ENCODE measurements around the gene KIR2DL1. TPM values are rescaled to one million over a fixed set of nuclear protein-coding genes. Genes with fewer than 3 reads are reported as not detected.
"Not testable (repeated sequence)": the region's sequence is repeated elsewhere in the genome, so short reads cannot be mapped to it uniquely, and the experiment has no call there.

The KIR2DL1 gene
- total and polyA plus RNA-seq, 7 experiments from 2014 or later, result 1.0 to 1.2 TPM; not detected in 5

DNA sequence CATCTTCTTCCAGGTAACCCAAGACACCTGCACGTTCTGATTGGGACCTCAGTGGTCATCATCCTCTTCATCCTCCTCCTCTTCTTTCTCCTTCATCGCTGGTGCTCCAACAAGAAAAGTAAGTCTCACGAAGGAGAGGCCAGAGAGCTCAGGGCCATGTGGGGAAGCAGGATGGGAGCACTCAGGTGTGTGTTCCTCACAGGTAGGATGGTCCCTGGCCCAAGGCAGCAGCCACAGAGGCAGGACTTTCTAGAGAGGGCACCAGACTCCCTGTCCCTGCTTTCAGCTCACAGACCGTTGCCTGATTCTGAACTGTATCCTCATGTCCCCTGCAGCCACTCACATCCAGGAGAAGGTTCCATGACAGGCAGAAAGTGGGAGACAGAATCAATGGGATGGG lies 3.1 kb upstream of the KIR2DL1 start:
- H3K9me3 ChIP-seq (ENCODE audit: control insufficient read depth in 2 of 3, low read length in 3 of 3); ATAC-seq; H3K36me3 Mint-ChIP-seq; CTCF ChIA-PET; H3K36me3 ChIP-seq (ENCODE audit: control insufficient read depth in 2 of 3, insufficient read depth in 3 of 3, low read length in 3 of 3); H3K4me1 ChIP-seq (ENCODE audit: control insufficient read depth in 2 of 2, insufficient read depth in 2 of 2, low read length in 2 of 2); H3K27me3 ChIP-seq (ENCODE audit: control insufficient read depth in 2 of 2, insufficient read depth in 2 of 2, low read length in 2 of 2); DNase-seq; H3K4me3 ChIP-seq (ENCODE audit: low read length); H3K4me1 Mint-ChIP-seq; H3K27ac ChIP-seq (ENCODE audit: low read depth, low read length); H3K27ac Mint-ChIP-seq; intact Hi-C loops (cut with micrococcal nuclease); POLR2A ChIA-PET; H3K4me3 Mint-ChIP-seq: not testable (repeated sequence)
- H3K9me3 Mint-ChIP-seq, result peaks cover 0 to 18% (median 4%) of the 10 kb centered on the region in 11 donors
- H3K27me3 Mint-ChIP-seq, result peaks cover 0 to 31% (median 7%) of the 10 kb centered on the region in 5 donors

DNA sequence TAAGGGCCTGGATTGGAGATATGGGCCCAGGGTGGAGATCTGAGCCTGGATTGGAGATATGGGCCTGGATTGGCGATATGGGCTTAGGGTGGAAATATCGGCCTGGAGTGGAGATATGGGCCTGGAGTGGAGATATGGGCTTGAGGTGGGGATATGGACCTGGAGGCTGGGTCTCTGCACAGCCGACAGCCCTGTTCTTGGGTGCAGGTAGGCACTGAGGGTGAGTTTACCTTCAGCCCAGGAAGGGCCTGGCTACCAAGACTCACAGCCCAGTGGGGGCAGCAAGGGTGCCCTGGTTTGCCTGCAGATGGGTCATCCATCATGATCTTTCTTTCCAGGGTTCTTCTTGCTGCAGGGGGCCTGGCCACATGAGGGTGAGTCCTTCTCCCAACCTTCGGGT lies 918 bp downstream of the KIR2DL1 start:
- H3K4me1 ChIP-seq (ENCODE audit: control insufficient read depth in 2 of 2, insufficient read depth in 2 of 2, low read length in 2 of 2); H3K27me3 ChIP-seq (ENCODE audit: control insufficient read depth in 2 of 2, insufficient read depth in 2 of 2, low read length in 2 of 2); H3K9me3 ChIP-seq (ENCODE audit: control insufficient read depth in 2 of 3, low read length in 3 of 3); CTCF ChIA-PET; H3K27ac ChIP-seq (ENCODE audit: low read depth, low read length); H3K4me3 Mint-ChIP-seq; ATAC-seq; H3K4me3 ChIP-seq (ENCODE audit: low read length); DNase-seq; H3K36me3 Mint-ChIP-seq; H3K36me3 ChIP-seq (ENCODE audit: control insufficient read depth in 2 of 3, insufficient read depth in 3 of 3, low read length in 3 of 3); H3K4me1 Mint-ChIP-seq; POLR2A ChIA-PET; intact Hi-C loops (cut with micrococcal nuclease): not testable (repeated sequence)
- H3K9me3 Mint-ChIP-seq, result peaks cover 0 to 20% (median 6%) of the 10 kb centered on the region in 11 donors
- H3K27me3 Mint-ChIP-seq, result peaks cover 0 to 38% (median 12%) of the 10 kb centered on the region in 5 donors
- H3K27ac Mint-ChIP-seq, result peak overlapping the region in 1 of 9 donors; percentile 35

DNA sequence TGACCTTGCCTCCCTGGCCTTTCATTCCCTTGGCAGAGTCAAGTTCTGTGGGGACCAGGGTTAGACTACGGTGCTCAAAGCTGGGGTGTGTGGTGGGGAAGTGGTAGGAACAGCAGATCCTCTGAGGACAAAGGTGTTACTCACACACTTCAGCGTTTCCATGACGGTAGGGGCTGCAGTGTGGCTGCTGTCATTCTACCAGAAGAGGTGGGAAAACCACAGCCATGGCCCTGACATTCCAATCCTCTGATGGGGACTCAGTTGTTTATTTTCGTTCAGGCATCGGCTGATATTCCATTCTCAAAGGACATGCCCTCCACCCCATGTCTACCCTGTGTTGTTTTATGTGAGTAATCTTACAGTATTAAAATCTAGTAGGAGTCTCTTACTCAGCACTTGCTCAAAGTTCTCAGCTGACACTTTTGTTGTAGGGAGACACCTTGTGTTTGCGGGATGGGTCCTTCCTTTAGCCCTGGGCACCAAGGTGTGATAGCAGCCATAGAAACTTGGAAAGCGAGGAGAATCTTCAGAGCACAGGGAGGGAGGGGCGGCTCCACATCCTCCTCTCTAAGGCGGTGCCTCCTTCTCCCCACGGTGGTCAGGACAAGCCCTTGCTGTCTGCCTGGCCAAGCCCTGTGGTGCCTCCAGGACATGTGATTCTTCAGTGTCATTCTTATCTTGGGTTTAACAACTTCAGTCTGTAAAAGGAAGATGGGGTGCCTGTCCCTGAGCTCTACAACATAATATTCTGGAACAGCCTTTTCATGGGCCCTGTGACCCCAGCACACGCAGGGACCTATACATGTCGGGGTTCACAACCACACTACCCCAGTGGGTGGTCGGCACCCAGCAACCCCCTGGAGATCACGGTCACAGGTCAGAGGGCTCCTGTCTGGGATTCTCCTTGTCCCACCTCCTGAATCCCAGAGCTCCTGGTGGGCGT lies 1.7 kb downstream of the KIR2DL1 start:
- not testable (repeated sequence) for DNase-seq, ATAC-seq, H3K4me1 Mint-ChIP-seq

DNA sequence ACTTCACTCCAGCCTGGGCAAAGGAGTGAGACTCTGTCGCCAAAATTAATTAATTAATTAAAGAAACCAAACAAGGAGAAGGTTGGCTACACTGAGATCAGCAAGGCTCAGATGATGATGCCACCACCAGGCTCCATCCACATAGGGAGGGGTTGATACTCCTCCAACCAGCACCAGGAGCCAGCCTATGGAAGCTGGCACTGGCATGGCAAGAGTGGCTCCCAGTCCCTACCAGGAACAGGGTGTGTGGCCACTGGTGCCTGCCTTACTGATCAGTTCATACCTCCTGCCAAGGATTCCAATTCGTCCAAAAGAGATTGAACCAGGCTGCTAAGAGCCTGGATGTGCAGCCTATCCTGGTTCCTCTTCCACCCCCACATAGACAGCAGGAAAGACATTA lies 3.1 kb downstream of the KIR2DL1 start:
- CTCF ChIA-PET; DNase-seq; ATAC-seq; H3K27ac ChIP-seq (ENCODE audit: low read depth, low read length); H3K36me3 Mint-ChIP-seq; H3K27me3 ChIP-seq (ENCODE audit: control insufficient read depth in 2 of 2, insufficient read depth in 2 of 2, low read length in 2 of 2); H3K27ac Mint-ChIP-seq; POLR2A ChIA-PET; H3K36me3 ChIP-seq (ENCODE audit: control insufficient read depth in 2 of 3, insufficient read depth in 3 of 3, low read length in 3 of 3); H3K4me3 ChIP-seq (ENCODE audit: low read length); intact Hi-C loops (cut with micrococcal nuclease); H3K4me1 ChIP-seq (ENCODE audit: control insufficient read depth in 2 of 2, insufficient read depth in 2 of 2, low read length in 2 of 2); H3K4me3 Mint-ChIP-seq; H3K4me1 Mint-ChIP-seq; H3K9me3 ChIP-seq (ENCODE audit: control insufficient read depth in 2 of 3, low read length in 3 of 3): not testable (repeated sequence)
- Mint-ChIP-seq H3K27me3 (peaks cover 0 to 29% (median 16%) of the 10 kb centered on the region in 5 donors), H3K9me3 (peaks cover 0 to 17% (median 5%) of the 10 kb centered on the region in 11 donors)

More for the DNA sequence above, 1.7 kb downstream of the KIR2DL1 start:
- Mint-ChIP-seq H3K27me3 (peaks cover 0 to 38% (median 12%) of the 10 kb centered on the region in 5 donors), H3K9me3 (peaks cover 0 to 19% (median 6%) of the 10 kb centered on the region in 11 donors)
- H3K27ac Mint-ChIP-seq; H3K36me3 ChIP-seq (ENCODE audit: control insufficient read depth in 2 of 3, insufficient read depth in 3 of 3, low read length in 3 of 3); H3K27ac ChIP-seq (ENCODE audit: low read depth, low read length); H3K4me1 ChIP-seq (ENCODE audit: control insufficient read depth in 2 of 2, insufficient read depth in 2 of 2, low read length in 2 of 2); H3K4me3 Mint-ChIP-seq; POLR2A ChIA-PET; H3K4me3 ChIP-seq (ENCODE audit: low read length); H3K27me3 ChIP-seq (ENCODE audit: control insufficient read depth in 2 of 2, insufficient read depth in 2 of 2, low read length in 2 of 2); intact Hi-C loops (cut with micrococcal nuclease); H3K9me3 ChIP-seq (ENCODE audit: control insufficient read depth in 2 of 3, low read length in 3 of 3); CTCF ChIA-PET; H3K36me3 Mint-ChIP-seq: not testable (repeated sequence)

- H3K27ac ChIP-seq (ENCODE audit: low read depth, low read length); H3K4me3 Mint-ChIP-seq; ATAC-seq; H3K9me3 ChIP-seq (ENCODE audit: control insufficient read depth in 2 of 3, low read length in 3 of 3); H3K4me3 ChIP-seq (ENCODE audit: low read length); DNase-seq; intact Hi-C loops (cut with micrococcal nuclease); H3K36me3 Mint-ChIP-seq; H3K4me1 ChIP-seq (ENCODE audit: control insufficient read depth in 2 of 2, insufficient read depth in 2 of 2, low read length in 2 of 2); POLR2A ChIA-PET; H3K27ac Mint-ChIP-seq; H3K36me3 ChIP-seq (ENCODE audit: control insufficient read depth in 2 of 3, insufficient read depth in 3 of 3, low read length in 3 of 3); CTCF ChIA-PET; H3K27me3 ChIP-seq (ENCODE audit: control insufficient read depth in 2 of 2, insufficient read depth in 2 of 2, low read length in 2 of 2); H3K4me1 Mint-ChIP-seq: not testable (repeated sequence)
- peaks cover 0 to 29% (median 11%) of the 10 kb centered on the region in 5 donors for H3K27me3 Mint-ChIP-seq
- H3K9me3 Mint-ChIP-seq, result peaks cover 0 to 23% (median 6%) of the 10 kb centered on the region in 11 donors
Measured at GRCh38 chr19:54775095-54775815, 5.7 kb downstream of the KIR2DL1 start.

DNA sequence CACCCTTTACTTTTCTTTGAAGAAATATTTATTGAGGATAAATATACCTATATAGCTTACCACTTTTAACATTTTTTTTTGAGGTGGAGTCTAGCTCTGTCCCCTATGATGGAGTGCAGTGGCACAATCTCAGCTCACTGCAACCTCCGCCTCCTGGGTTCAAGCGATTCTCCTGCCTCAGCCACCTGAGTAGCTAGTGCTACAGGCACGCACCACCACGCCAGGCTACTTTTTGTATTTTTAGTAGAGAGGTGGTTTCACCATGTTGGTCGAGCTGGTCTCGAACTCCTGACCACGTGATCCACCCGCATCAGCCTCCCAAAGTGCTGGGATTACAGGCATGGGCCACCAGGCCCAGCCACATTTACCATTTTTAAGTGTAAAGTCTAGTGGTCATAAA lies 6.2 kb downstream of the KIR2DL1 start:
- POLR2A ChIA-PET; intact Hi-C loops (cut with micrococcal nuclease); H3K4me3 ChIP-seq (ENCODE audit: low read length); ATAC-seq; H3K27me3 ChIP-seq (ENCODE audit: control insufficient read depth in 2 of 2, insufficient read depth in 2 of 2, low read length in 2 of 2); DNase-seq; CTCF ChIA-PET; H3K9me3 ChIP-seq (ENCODE audit: control insufficient read depth in 2 of 3, low read length in 3 of 3); H3K4me1 ChIP-seq (ENCODE audit: control insufficient read depth in 2 of 2, insufficient read depth in 2 of 2, low read length in 2 of 2); H3K27ac ChIP-seq (ENCODE audit: low read depth, low read length); H3K4me3 Mint-ChIP-seq; H3K36me3 ChIP-seq (ENCODE audit: control insufficient read depth in 2 of 3, insufficient read depth in 3 of 3, low read length in 3 of 3); H3K36me3 Mint-ChIP-seq; H3K27ac Mint-ChIP-seq; H3K4me1 Mint-ChIP-seq: not testable (repeated sequence)
- peaks cover 0 to 27% (median 9%) of the 10 kb centered on the region in 5 donors for H3K27me3 Mint-ChIP-seq
- H3K9me3 Mint-ChIP-seq, result peaks cover 0 to 23% (median 6%) of the 10 kb centered on the region in 11 donors
